SIG-M5 treated with dmso at 0.1 percent for 504 hours (cell line): ENCODE measurements around the gene CCDC70.
"Not testable (repeated sequence)": the region's sequence is repeated elsewhere in the genome, so short reads cannot be mapped to it uniquely, and the experiment has no call there.

ENCODE experiments used
- DNase-seq: peaks from one replicate; lab custom pipeline; 2025; ENCODE audit not compliant: unreplicated experiment; lab: John Stamatoyannopoulos, UW

CCDC70 gene

GRCh38 chr13:51905787-51906186 is 44.0 kb downstream of the CCDC70 start:
- no peak for DNase-seq

GRCh38 chr13:51906581-51906980 is 44.8 kb downstream of the CCDC70 start:
- no peak for DNase-seq

GRCh38 chr13:51907040-51907732 is 45.4 kb downstream of the CCDC70 start:
- DNase-seq, result no peak

DNA sequence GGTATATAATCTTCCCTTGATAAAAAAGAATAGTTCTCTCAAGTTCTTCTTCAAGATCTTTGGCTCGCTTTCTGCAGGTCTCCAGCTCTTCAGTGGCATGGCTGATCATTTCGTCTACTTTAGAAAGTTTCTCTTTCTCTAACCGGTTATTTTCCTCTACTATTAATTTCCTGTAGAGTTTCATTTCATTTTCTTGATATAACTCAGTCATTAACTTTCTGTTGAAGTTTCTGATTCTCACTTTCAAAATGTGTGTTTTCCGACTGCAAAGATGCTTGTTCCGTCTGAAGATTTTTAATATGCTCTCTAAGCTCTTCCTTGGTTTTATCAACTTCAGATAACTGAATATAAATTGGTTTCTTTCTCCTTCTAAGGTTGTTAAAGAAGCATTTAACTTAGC is 47.5 kb downstream of the CCDC70 start:
- not testable (repeated sequence) for DNase-seq

- no peak for DNase-seq
Observed at GRCh38 chr13:51910508-51910907, 48.7 kb downstream of the CCDC70 start.

DNA sequence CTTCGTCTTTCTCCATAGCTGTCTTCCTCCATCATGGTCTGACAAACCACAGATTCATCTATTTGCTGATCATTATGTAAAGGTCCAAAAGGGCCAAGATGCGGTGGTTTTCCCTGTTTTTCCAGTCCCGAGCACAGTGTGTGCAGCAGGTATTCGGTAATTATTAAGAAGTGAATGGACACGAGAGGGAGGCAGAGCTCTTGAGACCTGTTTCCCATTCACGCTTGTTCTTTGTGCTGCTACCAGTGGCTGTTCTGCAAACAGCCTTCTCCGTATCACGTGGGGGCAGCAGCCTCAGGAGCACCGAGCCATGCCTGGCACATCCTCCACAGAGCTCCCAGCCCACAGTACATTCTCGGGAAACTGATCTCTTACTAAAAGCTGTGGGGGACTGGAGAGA is 50.3 kb downstream of the CCDC70 start:
- peak; percentile 41 for DNase-seq

GRCh38 chr13:51912511-51913225 is 50.9 kb downstream of the CCDC70 start:
- DNase-seq, result peak; percentile 17

GRCh38 chr13:51913421-51914136 is 51.8 kb downstream of the CCDC70 start:
- DNase-seq, result no peak

DNA sequence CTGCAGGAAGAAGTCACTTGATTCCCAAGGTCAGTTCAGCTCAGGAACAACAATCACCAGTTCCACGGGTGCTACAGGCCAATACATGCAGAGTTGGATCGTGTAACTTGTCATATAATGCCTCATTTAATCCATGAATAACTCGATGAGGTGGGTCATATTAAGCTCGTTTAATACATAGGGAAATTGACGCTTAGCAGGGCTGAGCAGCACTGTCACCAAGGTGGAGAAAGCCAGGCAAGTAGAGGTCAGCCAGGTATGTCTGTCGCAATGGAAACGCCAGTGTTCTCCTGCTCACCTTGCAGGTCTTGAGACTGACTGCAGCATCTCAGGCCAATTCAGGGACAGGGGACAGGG is 52.3 kb downstream of the CCDC70 start:
- no peak for DNase-seq
